Thymus (tissue), 11 donors: ENCODE results near the gene CSHL1. TPM values are rescaled to one million over a fixed set of nuclear protein-coding genes. Genes with fewer than 3 reads are reported as not detected.

Experiments used
- DNase-seq, 9 donors: peaks; one replicate each; pipeline ENCODE4 v3.0.0-alpha.2; 2013; ENCODE audit warnings: low spot score in 9 of 9, low read depth in 6 of 9, missing footprints in 1 of 9
- H3K27ac ChIP-seq, 2 donors: one replicate each; pipeline ENCODE4 v1.5.1; 2013; ENCODE audit warnings: control low read depth in 1 of 2, low read depth in 1 of 2, low read length in 1 of 2, mild to moderate bottlenecking in 1 of 2, moderate library complexity in 1 of 2
- H3K27me3 ChIP-seq, 2 donors: one replicate each; pipeline ENCODE4 v1.5.1; 2013; ENCODE audit warnings: low read length in 1 of 2; ENCODE audit not compliant: control insufficient read depth in 2 of 2, insufficient read depth in 1 of 2
- H3K36me3 ChIP-seq, 2 donors: one replicate each; pipeline ENCODE4 v1.5.1; 2013; ENCODE audit warnings: low read length in 1 of 2, mild to moderate bottlenecking in 1 of 2, moderate library complexity in 1 of 2; ENCODE audit not compliant: control insufficient read depth in 2 of 2, insufficient read depth in 2 of 2
- H3K4me1 ChIP-seq, 2 donors: one replicate each; pipeline ENCODE4 v1.5.1; 2013; ENCODE audit warnings: low read length in 2 of 2; ENCODE audit not compliant: control insufficient read depth in 2 of 2, insufficient read depth in 2 of 2
- H3K4me3 ChIP-seq, 2 donors: one replicate each; pipeline ENCODE4 v1.5.1; 2013; ENCODE audit warnings: low read length in 2 of 2, control low read depth in 1 of 2, mild to moderate bottlenecking in 1 of 2
- H3K9me3 ChIP-seq, 2 donors: one replicate each; pipeline ENCODE4 v1.5.1; 2013; ENCODE audit warnings: low read length in 1 of 2, mild to moderate bottlenecking in 1 of 2; ENCODE audit not compliant: control insufficient read depth in 2 of 2, insufficient read depth in 1 of 2
- WGBS: extraction: QIAGEN DNeasy Blood & Tissue Kit; methylation state at CpG from one replicate; pipeline ENCODE4 v1.1.7; 2013; 5-methylcytosine and 5-hydroxymethylcytosine counted together
- polyA plus RNA-seq: library from polyadenylated mRNA; stranded (reverse); fragments of 200-250 nt; gene quantifications from one replicate; pipeline ENCODE4 v1.2.3, GENCODE V29; 2013
- total RNA-seq: library from RNA; stranded (reverse); fragments of 120-200 nt; gene quantifications from one replicate; pipeline ENCODE4 v1.2.4, GENCODE V29; 2013
- donor health status: healthy.

Gene CSHL1
- total and polyA plus RNA-seq, 2 donors: 0.24 to 1.3 TPM

DNA sequence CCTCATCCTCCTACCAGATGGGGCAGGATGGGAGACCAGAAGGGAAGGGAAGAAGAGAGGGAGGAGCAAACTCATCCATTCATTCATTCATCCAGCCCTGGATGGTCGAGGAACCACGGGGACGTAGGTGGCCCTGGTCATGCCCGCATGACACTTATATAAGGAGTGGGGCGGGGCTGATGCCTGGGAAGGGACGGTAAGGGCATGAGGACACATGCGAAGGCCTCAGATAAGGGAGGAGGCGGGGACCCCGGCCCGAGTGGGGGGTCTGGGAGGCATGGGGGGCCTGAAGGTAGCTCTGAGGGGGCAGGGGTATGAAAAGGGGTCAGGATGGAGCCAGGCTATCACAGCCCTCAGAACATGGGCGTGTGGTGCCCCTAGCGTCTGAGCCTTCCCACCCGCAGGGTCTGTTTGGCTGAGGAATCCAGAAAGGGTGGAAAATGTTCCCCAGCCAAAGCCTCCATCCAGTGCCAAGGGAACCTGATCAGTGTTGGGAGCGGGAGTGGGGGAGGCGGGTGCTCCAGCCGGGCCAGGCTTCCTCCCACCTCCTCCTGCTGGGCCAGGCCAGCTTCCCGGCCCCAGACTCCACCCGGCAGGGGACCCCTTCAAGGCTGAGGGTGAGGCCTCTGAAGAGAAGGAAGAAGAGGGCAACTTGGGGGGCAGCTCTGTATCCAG is 38.7 kb upstream of the CSHL1 start:
- 89% methylated on average over 18 of the region's 18 CpGs for WGBS
- peaks cover 0 to 2% of the 10 kb centered on the region in 2 donors for H3K27me3 ChIP-seq
- H3K27ac ChIP-seq: no peak overlapping the region
- no peak overlapping the region for H3K4me3 ChIP-seq
- peaks cover 24 to 38% of the 10 kb centered on the region in 2 donors for H3K4me1 ChIP-seq
- DNase-seq: no peak
- no peaks in the 10 kb centered on the region for H3K36me3 ChIP-seq
- no peaks in the 10 kb centered on the region for H3K9me3 ChIP-seq

GRCh38 chr17:63948521-63948920 is 37.5 kb upstream of the CSHL1 start:
- Histone ChIP-seq H3K27me3 (peaks cover 0 to 6% of the 10 kb centered on the region in 2 donors), H3K9me3 (no peaks in the 10 kb centered on the region), H3K36me3 (no peaks in the 10 kb centered on the region), H3K4me3 (no peak overlapping the region), H3K27ac (no peak overlapping the region), H3K4me1 (peaks cover 13 to 26% of the 10 kb centered on the region in 2 donors)
- no peak for DNase-seq
- over 99% methylated on average over 9 of the region's 9 CpGs for WGBS

DNA sequence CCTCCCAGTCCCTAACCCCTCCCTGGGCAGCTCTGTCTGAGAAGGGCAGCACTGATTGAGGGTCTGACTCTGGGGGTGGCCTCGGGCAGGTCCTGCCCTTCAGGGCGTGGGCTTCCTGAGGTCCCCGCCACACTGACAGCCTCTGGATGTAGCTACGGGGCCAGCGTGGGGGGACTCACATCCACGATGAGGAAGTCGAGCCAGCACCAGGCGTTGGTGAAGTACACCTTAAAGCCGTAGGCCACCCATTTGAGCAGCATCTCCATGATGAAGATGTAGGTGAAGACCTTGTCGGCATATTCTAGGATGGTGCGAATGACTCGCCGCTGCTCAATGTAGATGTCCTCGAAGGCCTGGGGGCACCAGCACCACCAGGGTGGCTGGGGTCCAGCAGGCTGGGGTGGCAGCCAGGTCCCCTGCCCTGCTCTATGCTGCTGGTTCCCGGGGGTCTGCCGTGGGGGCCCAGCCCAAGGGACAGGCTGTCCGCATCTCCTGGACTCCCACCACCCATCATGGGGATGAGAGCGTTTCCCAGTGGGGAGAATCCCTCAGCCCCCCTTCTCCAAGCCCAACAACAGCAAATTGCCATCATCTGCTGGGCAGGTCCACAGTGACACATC is 36.8 kb upstream of the CSHL1 start:
- H3K36me3 ChIP-seq: no peaks in the 10 kb centered on the region
- H3K4me3 ChIP-seq: no peak overlapping the region
- H3K27ac ChIP-seq: no peak overlapping the region
- H3K9me3 ChIP-seq: no peaks in the 10 kb centered on the region
- no peak for DNase-seq
- H3K27me3 ChIP-seq: peaks cover 0 to 6% of the 10 kb centered on the region in 2 donors
- WGBS: 80% methylated on average over 18 of the region's 18 CpGs
- H3K4me1 ChIP-seq: peaks cover 10 to 22% of the 10 kb centered on the region in 2 donors

DNA sequence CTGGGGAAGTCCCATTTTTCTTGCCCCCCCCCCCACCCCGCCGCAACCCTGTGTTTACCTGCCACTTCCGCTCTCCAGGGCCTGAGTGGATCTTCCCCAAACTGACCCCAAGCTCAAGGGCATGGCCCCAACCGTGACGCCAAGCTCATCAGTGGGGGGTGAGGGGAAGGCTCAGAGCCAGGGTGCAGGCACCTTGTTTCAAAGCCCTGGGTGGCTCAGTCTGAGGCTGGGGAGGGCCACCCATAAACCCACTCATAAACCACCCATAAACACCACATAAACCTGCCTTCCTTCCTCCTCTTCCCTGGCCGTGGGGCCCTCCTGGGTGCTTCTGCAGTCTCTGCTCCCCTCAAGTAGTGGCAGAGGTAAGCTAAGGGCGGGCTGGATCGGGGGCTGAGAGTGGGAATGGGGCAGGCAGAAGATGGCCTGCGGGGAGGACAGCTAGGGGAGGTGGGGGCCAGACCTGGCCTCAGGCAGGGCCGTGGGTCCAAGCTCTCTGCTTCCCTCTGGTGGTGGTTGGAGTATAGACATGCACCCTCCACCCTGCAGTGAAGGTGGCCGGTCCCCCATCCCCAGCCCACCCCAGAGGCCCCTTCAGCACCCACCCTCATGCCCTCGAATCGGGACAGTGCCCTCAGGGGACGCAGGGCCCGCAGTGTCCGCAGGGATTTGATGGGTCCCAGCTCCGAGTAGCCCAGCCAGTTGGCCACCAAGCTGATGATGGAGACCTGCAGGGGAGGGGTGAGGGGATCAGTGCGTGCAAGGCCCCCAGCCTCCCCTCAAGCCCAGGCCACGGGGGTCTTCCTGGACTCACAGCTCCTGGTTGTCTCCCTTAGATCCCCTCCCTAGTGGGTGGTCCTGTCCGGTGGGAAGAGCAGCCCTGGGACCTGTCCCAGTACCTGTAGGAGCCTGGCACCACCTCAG is 35.6 kb upstream of the CSHL1 start:
- peak in 6 of 9 donors; percentile 48 to 78 (median 65) for DNase-seq

DNA sequence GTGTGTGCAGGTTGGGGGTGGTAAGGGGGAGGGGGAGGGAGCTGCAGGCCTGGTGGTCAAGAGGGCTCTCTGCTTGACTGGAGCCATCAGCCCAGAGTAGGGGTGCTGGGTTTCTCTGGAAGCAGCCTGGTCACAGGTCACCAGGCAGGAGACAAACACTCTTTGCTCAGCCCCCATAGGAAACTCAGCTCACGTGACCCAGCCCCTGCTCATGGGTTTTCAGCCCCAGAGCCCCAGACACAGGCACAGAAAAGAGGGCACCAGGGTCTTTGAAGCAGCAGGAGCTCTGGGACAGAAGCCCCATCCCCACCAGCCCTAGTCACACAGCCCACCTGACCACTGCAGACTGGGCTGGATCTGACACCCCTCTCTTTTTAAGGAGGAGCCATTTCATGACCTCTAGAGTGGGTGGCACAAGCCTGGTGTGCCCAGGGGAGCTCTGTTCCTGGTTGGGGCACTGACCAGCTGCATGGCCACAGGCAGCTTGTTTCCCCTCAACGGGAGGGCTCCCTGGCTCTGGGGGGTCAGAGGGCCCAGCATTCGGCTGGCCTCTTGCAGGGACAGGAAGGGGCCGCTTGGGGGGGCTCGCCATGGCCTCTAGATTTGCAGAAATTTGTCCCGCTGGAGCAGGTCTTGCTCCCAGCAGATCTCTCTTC is 34.9 kb upstream of the CSHL1 start:
- Histone ChIP-seq H3K27me3 (peaks cover 0 to 6% of the 10 kb centered on the region in 2 donors), H3K4me1 (peaks cover 10 to 18% of the 10 kb centered on the region in 2 donors), H3K4me3 (no peak overlapping the region), H3K9me3 (no peaks in the 10 kb centered on the region), H3K36me3 (no peaks in the 10 kb centered on the region), H3K27ac (peak overlapping the region in 1 of 2 donors; percentile 14)
- WGBS: 52% methylated on average over 6 of the region's 6 CpGs
- peak in 6 of 9 donors; percentile 40 to 76 (median 63) for DNase-seq

More for the DNA sequence above, 35.6 kb upstream of the CSHL1 start:
- Histone ChIP-seq H3K36me3 (no peaks in the 10 kb centered on the region), H3K27ac (peak overlapping the region in 1 of 2 donors; percentile 59), H3K9me3 (no peaks in the 10 kb centered on the region), H3K27me3 (peaks cover 0 to 6% of the 10 kb centered on the region in 2 donors), H3K4me1 (peaks cover 10 to 18% of the 10 kb centered on the region in 2 donors), H3K4me3 (no peak overlapping the region)
- 30% methylated on average over 20 of the region's 20 CpGs for WGBS

DNA sequence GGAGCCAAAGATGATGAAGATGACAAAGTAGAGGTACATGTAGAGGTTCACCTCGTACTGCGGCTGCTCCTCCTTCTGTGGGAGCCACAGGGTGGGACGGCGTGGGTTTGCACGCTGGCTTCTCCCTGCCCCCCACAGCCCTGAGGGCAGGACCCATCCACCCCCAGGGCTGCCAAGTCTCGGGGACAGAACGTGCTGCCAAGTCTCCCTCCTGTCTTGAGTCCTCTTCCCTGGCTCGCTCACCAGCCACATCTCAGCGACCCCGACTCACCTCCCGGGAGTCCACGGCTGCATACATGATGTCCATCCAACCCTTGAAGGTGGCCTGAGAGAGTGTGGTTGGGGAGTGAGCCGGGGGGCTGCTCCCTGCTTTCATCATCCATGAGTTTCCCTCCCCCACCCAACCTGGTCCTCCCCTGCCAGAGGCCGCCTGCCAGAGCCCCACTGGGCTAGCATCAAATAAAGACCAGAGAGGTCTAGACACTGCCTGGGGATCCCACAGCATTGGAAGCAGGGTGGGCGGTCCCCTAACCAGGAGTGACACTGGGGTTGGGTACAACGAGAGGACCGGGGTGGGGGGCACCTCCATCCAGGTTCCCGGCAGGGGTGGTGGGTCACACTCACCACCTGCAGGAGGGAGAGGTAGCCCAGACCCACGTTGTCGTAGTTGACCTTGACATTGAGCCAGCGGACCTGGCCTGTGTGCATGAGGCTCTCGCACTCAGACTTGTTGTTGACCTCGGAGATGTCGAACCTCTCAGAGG is 33.9 kb upstream of the CSHL1 start:
- Histone ChIP-seq H3K9me3 (no peaks in the 10 kb centered on the region), H3K4me3 (no peak overlapping the region), H3K27ac (no peak overlapping the region), H3K36me3 (no peaks in the 10 kb centered on the region), H3K27me3 (peaks cover 0 to 6% of the 10 kb centered on the region in 2 donors), H3K4me1 (peaks cover 10 to 18% of the 10 kb centered on the region in 2 donors)
- DNase-seq: no peak
- WGBS: 95% methylated on average over 24 of the region's 24 CpGs

GRCh38 chr17:63943745-63944144 is 32.7 kb upstream of the CSHL1 start:
- peaks cover 0 to 6% of the 10 kb centered on the region in 2 donors for H3K27me3 ChIP-seq
- H3K4me1 ChIP-seq: peaks cover 10 to 18% of the 10 kb centered on the region in 2 donors
- DNase-seq: no peak
- no peaks in the 10 kb centered on the region for H3K9me3 ChIP-seq
- 87% methylated on average over 9 of the region's 9 CpGs for WGBS
- no peak overlapping the region for H3K27ac ChIP-seq
- no peak overlapping the region for H3K4me3 ChIP-seq
- no peaks in the 10 kb centered on the region for H3K36me3 ChIP-seq

GRCh38 chr17:63942309-63942985 is 31.4 kb upstream of the CSHL1 start:
- no peak for DNase-seq
- Histone ChIP-seq H3K27me3 (peaks cover 0 to 6% of the 10 kb centered on the region in 2 donors), H3K27ac (no peak overlapping the region), H3K4me3 (no peak overlapping the region), H3K9me3 (no peaks in the 10 kb centered on the region), H3K4me1 (peaks cover 10 to 18% of the 10 kb centered on the region in 2 donors), H3K36me3 (no peaks in the 10 kb centered on the region)
- WGBS: 97% methylated on average over 21 of the region's 21 CpGs
